ENCODE measurements around the gene ZDHHC12. TPM values are rescaled to one million over a fixed set of nuclear protein-coding genes. Genes with fewer than 3 reads are reported as not detected.

Gene ZDHHC12
- total and polyA plus RNA-seq, 2 of the 8 experiments (the other 6 are each of a cell fraction or from before 2014, with no cell fraction given) = 35.0 to 93.8 TPM

DNA sequence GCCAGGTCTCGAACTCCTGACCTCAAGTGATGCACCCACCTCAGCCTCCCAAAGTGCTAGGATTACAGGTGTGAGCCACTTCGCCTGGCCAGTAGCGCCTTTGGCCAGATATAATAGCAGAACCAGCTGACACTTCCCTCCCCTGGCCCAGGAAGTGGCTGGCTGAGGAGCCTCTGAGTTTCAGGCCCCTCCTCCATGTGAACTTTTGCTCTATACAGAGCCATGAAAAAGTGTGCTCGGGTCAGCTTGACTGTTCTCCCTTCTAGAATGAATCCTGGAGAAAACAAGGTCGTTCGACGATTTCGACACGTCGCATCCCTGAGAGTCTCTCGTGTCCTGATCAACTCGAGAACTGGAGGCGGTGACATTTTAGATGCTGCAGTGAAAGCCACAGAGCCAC, 8.6 kb upstream of the ZDHHC12 start:
- Histone ChIP-seq H3K27ac (ENCODE audit: low read depth, low read length) (no peak overlapping the region), H3K4me1 (replicated peaks in 1 of 4; ENCODE audit: control insufficient read depth in 3 of 4, insufficient read depth in 4 of 4, low read length in 3 of 4) (peaks cover 0 to 1% (median 0%) of the 10 kb centered on the region in 4 experiments; a peak in 1 of 7 replicates), H3K56ac (replicated peaks; ENCODE audit: insufficient read length, low read depth, low read length) (no peak overlapping the region), H4K8ac (ENCODE audit: extremely low read depth, insufficient read depth, low read length) (no peak overlapping the region), H2BK15ac (ENCODE audit: low read length) (no peak overlapping the region), H4K5ac (ENCODE audit: insufficient read length, low read depth, low read length) (no peak overlapping the region), H3K79me1 (ENCODE audit: low read depth, low read length) (peaks cover 2% of the 10 kb centered on the region; the same call in 1 of the 2 replicates), H3K9me3 (ENCODE audit: insufficient read depth in 2 of 2, low read depth in 1 of 2, low read length in 1 of 2) (no peaks in the 10 kb centered on the region), H2BK12ac (ENCODE audit: low read depth, low read length) (no peak overlapping the region), H3K4me3 (ENCODE audit: extremely low read depth in 1 of 4, insufficient read depth in 2 of 4, low read depth in 3 of 4, low read length in 4 of 4) (no peak overlapping the region), H2AK5ac (ENCODE audit: low read depth, low read length) (no peak overlapping the region), H3K27me3 (replicated peaks in 1 of 4; ENCODE audit: control insufficient read depth in 3 of 4, extremely low read depth in 1 of 4, insufficient read depth in 3 of 4, low read length in 3 of 4) (no peaks in the 10 kb centered on the region), H3K4ac (replicated peaks; ENCODE audit: insufficient read length, low read depth, low read length) (no peak overlapping the region), H3K23me2 (ENCODE audit: low read depth, low read length) (peaks cover 3% of the 10 kb centered on the region; the same call in 1 of the 2 replicates), H3K14ac (ENCODE audit: insufficient read length) (no peak overlapping the region), H2BK5ac (ENCODE audit: low read depth, low read length) (no peak overlapping the region), H3K79me2 (ENCODE audit: control insufficient read depth in 1 of 2, insufficient read depth in 2 of 2, low read length in 2 of 2) (no peaks in the 10 kb centered on the region), H3K36me3 (ENCODE audit: control insufficient read depth in 2 of 4, insufficient read depth in 4 of 4, low read length in 3 of 4) (peaks cover 0 to 2% (median under 1%) of the 10 kb centered on the region in 4 experiments; a peak in 1 of 8 replicates), H4K91ac (replicated peaks; ENCODE audit: insufficient read length, low read length) (no peak overlapping the region), H3K9ac (replicated peaks in 1 of 4; ENCODE audit: extremely low read depth in 1 of 4, low read depth in 3 of 4, low read length in 3 of 4) (no peak overlapping the region), H2BK20ac (ENCODE audit: low read length) (no peak overlapping the region), H3K18ac (ENCODE audit: extremely low read depth, low read length) (no peak overlapping the region), H3K4me2 (ENCODE audit: insufficient read depth in 1 of 2, low read depth in 2 of 2, low read length in 2 of 2) (no peak overlapping the region), H3K23ac (ENCODE audit: insufficient read length) (no peak overlapping the region), H2AFZ (ENCODE audit: low read length) (no peak overlapping the region), H4K20me1 (replicated peaks in 1 of 2; ENCODE audit: control insufficient read depth in 1 of 2, insufficient read depth in 2 of 2, low read length in 2 of 2) (no peaks in the 10 kb centered on the region), H2BK120ac (replicated peaks; ENCODE audit: low read depth, low read length) (no peak overlapping the region)
- DNase-seq (ENCODE audit: low read depth in 1 of 2, low spot score in 2 of 2) (no peak), FAIRE-seq (no peak)
- ChIA-PET POLR2A (ENCODE audit: partially characterized antibody) (interaction anchor here (1.0 to 3.0 kb wide), 7 partner anchors 8 to 87 kb away, joined by 3 to 15 read pairs (median 4); partner anchors contain the start of genes ENDOG, ZDHHC12 and ZER1), CTCF (ENCODE audit: partially characterized antibody) (interaction anchor here (0.6 to 6.5 kb wide), 44 partner anchors 8 to 431 kb away, joined by 3 to 104 read pairs (median 4); partner anchors contain the start of genes ENDOG and ZER1)
- 96% methylated on average over 13 of the region's 13 CpGs; no CpG with 5 or more reads in 1 of the 2 experiments for WGBS, 2 experiments (ENCODE audit: extremely low coverage in 1 of 2, insufficient coverage in 1 of 2, insufficient read length in 1 of 2, insufficient replicate concordance in 2 of 2, low coverage in 1 of 2, low lambda C conversion rate in 2 of 2, missing lambda C conversion rate in 1 of 2)
- no peak for TF ChIP-seq GTF2F1 (IDR thresholded peaks at IDR 0.05; ENCODE audit: borderline replicate concordance, low read depth, low read length)

All from H1 (cell line).